Immature natural killer cell (primary cell): ENCODE measurements around the gene LRRC71. TPM values are rescaled to one million over a fixed set of nuclear protein-coding genes. Genes with fewer than 3 reads are reported as not detected.

ENCODE experiments used
- DNase-seq, 3 donors: peaks; one replicate each; pipeline ENCODE4 v3.0.0; 2022; ENCODE audit warnings: mixed read lengths in 1 of 3
- H3K27ac Mint-ChIP-seq, 6 donors: one replicate each; pipeline ENCODE4 v1.8.0; 2020; ENCODE audit warnings: mixed read lengths in 6 of 6, mild to moderate bottlenecking in 5 of 6, inconsistent platforms in 4 of 6, moderate library complexity in 3 of 6
- H3K27me3 Mint-ChIP-seq, 3 donors: one replicate each; pipeline ENCODE4 v1.8.0; 2020 to 2021; ENCODE audit warnings: low read depth in 3 of 3, mild to moderate bottlenecking in 3 of 3, mixed read lengths in 3 of 3, moderate library complexity in 3 of 3, inconsistent platforms in 1 of 3
- H3K36me3 Mint-ChIP-seq, 3 donors: one replicate each; pipeline ENCODE4 v1.8.0; 2020; ENCODE audit warnings: mixed read lengths in 3 of 3, inconsistent platforms in 2 of 3, mild to moderate bottlenecking in 2 of 3
- H3K4me1 Mint-ChIP-seq, 2 donors: one replicate each; pipeline ENCODE4 v1.8.0; 2020; ENCODE audit warnings: inconsistent platforms in 2 of 2, mild to moderate bottlenecking in 2 of 2, mixed read lengths in 2 of 2, moderate library complexity in 1 of 2
- H3K4me3 Mint-ChIP-seq, 5 donors: one replicate each; pipeline ENCODE4 v1.8.0; 2020; ENCODE audit warnings: mild to moderate bottlenecking in 5 of 5, mixed read lengths in 5 of 5, inconsistent platforms in 3 of 5, moderate library complexity in 3 of 5
- H3K9me3 Mint-ChIP-seq, 6 donors: one replicate each; pipeline ENCODE4 v1.8.0; 2020; ENCODE audit warnings: mild to moderate bottlenecking in 6 of 6, mixed read lengths in 6 of 6, inconsistent platforms in 4 of 6, moderate library complexity in 3 of 6
- polyA plus RNA-seq, 3 donors: library from polyadenylated mRNA; unstranded; fragments of 300-500 nt; fragmentation: Illumina TruSeq; gene quantifications; one replicate each; pipeline ENCODE4 v1.2.3, GENCODE V29; 2021

The LRRC71 gene
- polyA plus RNA-seq, 3 donors from 2014 or later = not detected

DNA sequence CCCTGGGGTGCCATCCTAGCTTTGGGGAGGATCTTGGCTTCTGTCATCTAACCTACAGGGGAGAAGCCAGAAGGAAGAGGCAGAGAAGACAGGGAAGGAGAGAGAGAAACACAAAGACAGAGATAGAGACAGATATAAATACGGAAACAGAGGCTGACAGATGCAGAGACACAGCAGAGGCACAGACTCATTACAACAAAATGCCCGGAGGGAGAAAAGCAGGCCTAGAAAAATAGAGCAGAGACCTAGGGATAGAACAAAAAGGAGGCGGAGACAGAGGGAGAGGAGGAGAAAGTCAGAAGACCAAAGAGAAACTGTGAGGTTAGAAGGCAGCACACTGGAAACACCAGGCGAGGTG is 25.0 kb upstream of the LRRC71 start:
- Mint-ChIP-seq H3K27me3 (peaks cover 7 to 34% (median 16%) of the 10 kb centered on the region in 3 donors), H3K27ac (peak overlapping the region in 1 of 6 donors; percentile 1), H3K36me3 (no peaks in the 10 kb centered on the region), H3K4me1 (peaks cover 10 to 11% of the 10 kb centered on the region in 2 donors), H3K4me3 (peak overlapping the region in 1 of 5 donors; percentile 6), H3K9me3 (no peaks in the 10 kb centered on the region)
- no peak for DNase-seq

DNA sequence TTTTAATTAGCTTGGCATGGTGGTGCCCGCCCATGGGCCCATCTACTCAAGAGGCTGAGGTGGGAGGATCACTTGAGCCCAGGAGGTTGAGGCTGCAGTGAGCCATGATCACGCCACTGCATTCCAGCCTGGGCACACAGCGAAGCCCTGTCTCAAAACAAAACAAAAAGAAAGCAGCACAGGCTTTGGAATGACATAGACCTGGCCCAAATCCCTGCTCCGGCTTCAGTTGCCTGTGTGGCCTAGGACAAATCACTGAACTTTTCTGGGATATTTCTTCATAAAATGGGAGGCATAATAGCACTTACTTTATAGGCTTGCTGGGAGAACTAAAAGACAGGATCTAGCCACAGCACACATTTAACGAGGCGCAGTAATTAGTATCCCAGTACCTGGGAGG is 24.5 kb upstream of the LRRC71 start:
- no peak for DNase-seq
- no peaks in the 10 kb centered on the region for H3K9me3 Mint-ChIP-seq
- H3K27ac Mint-ChIP-seq = no peak overlapping the region
- peaks cover 7 to 31% (median 16%) of the 10 kb centered on the region in 3 donors for H3K27me3 Mint-ChIP-seq
- H3K4me1 Mint-ChIP-seq = peaks cover 10 to 11% of the 10 kb centered on the region in 2 donors
- H3K4me3 Mint-ChIP-seq = no peak overlapping the region
- H3K36me3 Mint-ChIP-seq = no peaks in the 10 kb centered on the region

GRCh38 chr1:156896490-156897033 is 23.9 kb upstream of the LRRC71 start:
- Mint-ChIP-seq H3K4me1 (peaks cover 9 to 11% of the 10 kb centered on the region in 2 donors), H3K4me3 (no peak overlapping the region), H3K27ac (no peak overlapping the region), H3K27me3 (peaks cover 7 to 25% (median 13%) of the 10 kb centered on the region in 3 donors), H3K9me3 (no peaks in the 10 kb centered on the region), H3K36me3 (no peaks in the 10 kb centered on the region)
- no peak for DNase-seq

DNA sequence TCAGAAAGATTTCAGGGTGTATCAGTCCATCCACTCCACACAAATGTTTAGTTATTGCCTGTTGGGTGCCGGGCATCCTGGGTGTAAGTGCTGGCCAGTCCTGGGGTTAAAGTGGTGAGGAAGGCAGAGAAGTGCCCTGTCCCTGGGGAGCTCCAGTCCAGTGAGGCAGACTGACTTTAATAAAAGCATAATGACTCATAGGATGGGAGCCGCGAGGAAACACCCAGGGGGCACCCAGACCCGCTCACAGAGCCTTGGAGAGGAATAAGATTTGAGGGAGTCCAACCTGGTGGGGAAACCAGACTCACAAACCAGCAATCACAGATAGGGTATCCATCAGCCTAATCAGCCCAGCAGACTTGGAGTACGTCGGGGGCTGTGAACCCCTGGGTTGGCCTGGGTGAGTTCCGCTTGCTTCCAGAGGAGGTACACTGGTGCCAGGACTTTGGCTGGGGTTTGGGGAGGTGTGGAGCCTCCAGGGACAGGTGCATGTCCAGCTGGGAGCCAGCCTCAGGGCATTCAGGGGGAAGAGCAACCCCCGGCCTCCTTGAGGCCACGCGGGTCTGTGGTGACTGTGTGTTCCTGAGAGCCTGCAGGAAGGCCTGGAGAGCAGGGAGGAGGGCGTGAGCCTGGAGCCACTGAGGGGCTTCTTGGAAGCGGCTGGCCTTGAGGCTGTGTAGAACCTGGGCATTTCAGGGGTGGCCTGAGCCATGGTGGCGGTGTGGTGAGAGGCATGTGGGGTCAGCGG is 23.2 kb upstream of the LRRC71 start:
- no peak for DNase-seq
- H3K27me3 Mint-ChIP-seq = peaks cover 3 to 23% (median 6%) of the 10 kb centered on the region in 3 donors
- H3K9me3 Mint-ChIP-seq = no peaks in the 10 kb centered on the region
- no peak overlapping the region for H3K4me3 Mint-ChIP-seq
- H3K4me1 Mint-ChIP-seq = peaks cover 2 to 6% of the 10 kb centered on the region in 2 donors
- H3K36me3 Mint-ChIP-seq = no peaks in the 10 kb centered on the region
- peak overlapping the region in 1 of 6 donors; percentile 42 for H3K27ac Mint-ChIP-seq

DNA sequence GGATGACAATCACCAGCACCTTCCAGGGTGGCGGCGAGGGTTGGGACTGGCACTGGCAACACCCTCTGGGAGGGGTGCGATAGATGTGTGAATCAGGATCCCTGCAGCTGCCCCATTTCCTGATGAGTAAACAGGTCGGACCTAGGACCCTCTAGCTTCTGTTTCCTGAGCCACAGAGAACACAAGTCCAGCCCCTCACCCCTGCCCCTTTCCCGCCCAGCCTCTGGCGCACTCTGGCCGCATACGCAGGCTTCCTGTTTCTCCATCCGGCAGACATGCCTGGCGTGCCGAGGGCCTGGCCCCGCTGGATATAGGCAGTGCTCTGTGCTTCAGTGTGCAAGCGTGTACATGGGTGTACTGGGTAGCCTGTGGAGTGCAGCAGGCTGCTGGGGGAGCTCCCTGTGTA is 22.3 kb upstream of the LRRC71 start:
- Mint-ChIP-seq H3K27me3 (peaks cover 0 to 20% (median 3%) of the 10 kb centered on the region in 3 donors), H3K27ac (no peak overlapping the region)
- DNase-seq = no peak

DNA sequence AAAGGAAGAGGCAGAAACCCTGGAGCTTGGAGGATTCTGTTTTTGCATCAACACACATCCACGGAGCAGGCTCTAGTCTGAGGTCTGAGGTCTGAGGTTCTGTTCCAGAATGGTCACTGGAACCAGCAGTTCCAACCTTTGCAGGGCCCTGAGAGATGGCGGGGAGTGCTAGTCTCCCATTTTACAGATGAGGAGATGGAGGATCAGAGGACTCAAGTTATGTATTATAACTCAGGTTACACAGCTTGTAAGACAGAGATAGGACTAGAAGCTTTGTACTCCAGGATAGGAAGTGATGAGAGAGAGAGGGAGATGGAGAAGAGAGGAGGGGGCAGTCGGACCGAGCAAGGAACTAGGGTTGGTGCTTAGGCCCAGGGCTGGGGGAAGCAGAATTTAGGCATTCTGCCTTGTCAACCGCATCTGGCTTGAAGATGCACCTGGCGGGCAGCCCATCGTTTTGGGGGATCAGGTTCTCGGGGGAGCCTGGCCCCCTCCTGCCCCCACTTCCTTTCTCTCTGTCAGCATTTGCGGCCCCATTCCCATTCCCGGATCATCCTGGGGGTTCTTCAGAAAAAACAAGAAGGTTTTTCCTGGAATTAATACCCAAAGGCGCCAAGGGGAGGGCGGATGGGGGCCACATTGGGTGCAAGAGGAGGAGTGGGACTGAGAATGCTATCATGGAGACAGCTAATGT is 21.3 kb upstream of the LRRC71 start:
- DNase-seq = no peak
- no peak overlapping the region for H3K4me3 Mint-ChIP-seq
- H3K36me3 Mint-ChIP-seq = no peaks in the 10 kb centered on the region
- no peaks in the 10 kb centered on the region for H3K9me3 Mint-ChIP-seq
- peaks cover 1 to 26% (median 2%) of the 10 kb centered on the region in 3 donors for H3K27me3 Mint-ChIP-seq
- H3K4me1 Mint-ChIP-seq = no peaks in the 10 kb centered on the region
- peak overlapping the region in 1 of 6 donors; percentile 10 for H3K27ac Mint-ChIP-seq

More for the DNA sequence above, 22.3 kb upstream of the LRRC71 start:
- no peaks in the 10 kb centered on the region for H3K36me3 Mint-ChIP-seq
- no peak overlapping the region for H3K4me3 Mint-ChIP-seq
- H3K9me3 Mint-ChIP-seq = no peaks in the 10 kb centered on the region
- H3K4me1 Mint-ChIP-seq = peaks cover 0 to 2% of the 10 kb centered on the region in 2 donors

GRCh38 chr1:156899956-156900718 is 20.3 kb upstream of the LRRC71 start:
- no peak for DNase-seq
- Mint-ChIP-seq H3K27ac (no peak overlapping the region), H3K27me3 (peaks cover 0 to 22% (median 1%) of the 10 kb centered on the region in 3 donors), H3K36me3 (no peaks in the 10 kb centered on the region), H3K4me3 (no peak overlapping the region), H3K9me3 (no peaks in the 10 kb centered on the region), H3K4me1 (no peaks in the 10 kb centered on the region)

GRCh38 chr1:156900896-156901589 is 19.4 kb upstream of the LRRC71 start:
- Mint-ChIP-seq H3K4me1 (no peaks in the 10 kb centered on the region), H3K36me3 (no peaks in the 10 kb centered on the region), H3K27me3 (peaks cover 0 to 24% (median 3%) of the 10 kb centered on the region in 3 donors), H3K27ac (no peak overlapping the region), H3K9me3 (peaks cover 0 to 1% (median 0%) of the 10 kb centered on the region in 6 donors), H3K4me3 (no peak overlapping the region)
- DNase-seq = no peak

DNA sequence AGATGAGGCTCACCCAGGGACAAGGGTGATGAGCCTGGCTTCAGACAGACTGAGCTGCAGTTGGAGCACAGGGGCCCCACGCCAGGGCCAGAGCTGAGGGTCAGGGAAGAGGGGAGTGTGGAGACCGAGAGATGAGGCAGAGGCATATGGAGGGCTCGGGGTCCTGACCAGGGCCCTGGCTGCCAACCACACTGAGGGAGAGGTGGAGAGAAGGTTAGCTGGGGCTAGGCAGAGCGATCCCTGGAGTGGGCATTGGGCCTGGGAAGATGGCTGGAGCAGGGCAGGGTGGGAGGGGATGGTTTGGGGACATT is 18.9 kb upstream of the LRRC71 start:
- DNase-seq = no peak
- Mint-ChIP-seq H3K27me3 (peaks cover 0 to 24% (median 3%) of the 10 kb centered on the region in 3 donors), H3K27ac (no peak overlapping the region), H3K4me1 (no peaks in the 10 kb centered on the region), H3K9me3 (peaks cover 0 to 1% (median 0%) of the 10 kb centered on the region in 6 donors), H3K36me3 (no peaks in the 10 kb centered on the region), H3K4me3 (no peak overlapping the region)

DNA sequence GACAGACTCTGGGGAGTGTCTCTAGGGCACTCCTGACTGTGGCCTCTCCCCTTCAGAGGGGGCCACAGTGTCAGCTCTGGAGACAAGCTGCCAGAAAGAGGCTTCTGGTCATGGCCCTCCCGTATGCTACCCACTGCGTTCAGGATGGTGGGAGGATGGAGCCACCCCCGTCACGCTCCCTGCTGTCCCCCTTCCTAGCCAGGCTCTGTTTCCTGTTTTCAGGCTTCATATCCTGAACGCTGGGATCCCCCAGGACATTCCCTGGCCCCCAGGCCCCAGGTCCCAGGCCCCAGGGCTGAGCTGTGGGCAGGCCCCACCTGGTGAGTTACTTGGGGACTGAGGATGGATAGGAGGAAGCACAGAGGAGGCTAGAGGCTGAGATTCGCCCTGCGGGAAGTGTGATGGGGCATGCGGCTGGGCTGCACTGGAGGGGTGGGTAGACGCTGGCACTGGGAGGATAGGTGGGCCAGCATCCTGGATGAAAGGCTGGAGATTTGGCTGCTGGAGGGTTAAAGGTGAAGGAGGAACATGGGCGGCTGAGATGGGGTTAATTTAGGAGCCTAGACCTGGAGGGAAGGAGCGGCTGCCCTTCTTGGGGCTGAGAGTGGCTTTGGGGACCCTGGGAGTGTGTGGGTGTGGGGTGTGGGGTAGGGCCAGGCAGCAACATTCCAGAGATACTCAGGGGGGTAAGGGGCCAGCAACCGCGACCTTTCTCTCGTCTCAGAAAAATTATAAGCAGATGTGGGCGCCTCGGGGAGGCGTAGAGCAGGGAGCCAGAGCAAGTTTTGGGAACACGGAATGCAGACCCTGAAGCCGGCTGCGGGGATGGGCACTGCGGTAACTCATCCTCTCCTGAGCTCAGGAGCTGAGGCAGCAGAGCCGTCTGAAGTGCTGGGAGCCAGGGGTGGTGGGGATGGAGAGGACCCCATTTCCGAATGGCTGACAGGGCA is 18.2 kb upstream of the LRRC71 start:
- H3K4me1 Mint-ChIP-seq = no peaks in the 10 kb centered on the region
- H3K9me3 Mint-ChIP-seq = peaks cover 0 to 1% (median 0%) of the 10 kb centered on the region in 6 donors
- no peak overlapping the region for H3K27ac Mint-ChIP-seq
- H3K36me3 Mint-ChIP-seq = no peaks in the 10 kb centered on the region
- peaks cover 0 to 24% (median 5%) of the 10 kb centered on the region in 3 donors for H3K27me3 Mint-ChIP-seq
- DNase-seq = no peak
- H3K4me3 Mint-ChIP-seq = no peak overlapping the region

DNA sequence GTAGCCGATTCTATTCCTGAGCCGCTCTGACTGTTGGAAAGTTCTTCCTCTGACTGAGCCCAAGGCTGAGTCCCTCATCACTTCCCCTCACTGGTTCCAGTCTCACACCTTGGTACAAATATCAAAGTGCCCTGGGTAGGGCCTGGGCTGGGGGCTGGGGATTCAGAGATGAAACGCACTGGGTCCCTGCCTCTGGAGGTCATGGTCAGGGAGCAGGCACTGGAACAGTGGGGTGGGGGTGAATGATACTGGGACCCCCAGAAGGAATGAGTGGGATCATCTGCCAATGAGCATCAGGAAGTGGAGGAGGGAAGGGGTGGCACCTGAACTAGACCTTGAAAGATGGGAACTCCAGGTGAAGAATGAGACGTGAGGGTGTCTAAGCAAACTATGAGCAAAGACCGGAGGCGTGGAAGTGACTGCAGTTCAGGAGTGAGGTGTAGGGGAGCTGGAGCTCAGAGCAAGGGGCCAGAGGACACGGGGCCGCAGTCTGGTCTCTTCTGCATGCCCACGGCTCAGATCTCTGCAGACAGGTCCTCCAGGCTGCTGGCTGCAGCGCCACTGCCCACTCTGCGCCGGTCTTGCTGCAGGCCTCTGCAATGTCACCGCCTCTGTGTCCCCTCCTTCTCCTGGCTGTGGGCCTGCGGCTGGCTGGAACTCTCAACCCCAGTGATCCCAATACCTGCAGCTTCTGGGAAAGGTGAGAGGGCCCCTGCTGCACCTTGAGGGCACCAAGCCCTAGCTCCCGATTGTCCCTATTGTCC is 16.9 kb upstream of the LRRC71 start:
- H3K27me3 Mint-ChIP-seq = peaks cover 0 to 20% (median 5%) of the 10 kb centered on the region in 3 donors
- H3K4me3 Mint-ChIP-seq = no peak overlapping the region
- DNase-seq = no peak
- no peak overlapping the region for H3K27ac Mint-ChIP-seq
- no peaks in the 10 kb centered on the region for H3K36me3 Mint-ChIP-seq
- peaks cover 0 to 1% (median 0%) of the 10 kb centered on the region in 6 donors for H3K9me3 Mint-ChIP-seq
- no peaks in the 10 kb centered on the region for H3K4me1 Mint-ChIP-seq
